ENCODE data around the gene DEXI.
"Not testable (repeated sequence)": the region's sequence is repeated elsewhere in the genome, so short reads cannot be mapped to it uniquely, and the experiment has no call there.

DEXI gene

GRCh38 chr16:10941935-10942351, 325 bp downstream of the DEXI start:
- Mint-ChIP-seq H3K4me3 (peak overlapping the region; percentile 75), H3K27ac (peak overlapping the region; percentile 60), H3K36me3 (ENCODE audit: low read depth) (peaks cover 52% of the 10 kb centered on the region), H3K4me1 (ENCODE audit: low read depth) (peaks cover 81% of the 10 kb centered on the region)
- H3K9me3 Mint-ChIP-seq; intact Hi-C loops (cut with micrococcal nuclease); H3K27me3 Mint-ChIP-seq: not testable (repeated sequence)

- intact Hi-C loops (cut with micrococcal nuclease), result no loop called here
- peaks cover 84% of the 10 kb centered on the region for H3K4me1 Mint-ChIP-seq (ENCODE audit: low read depth)
- peaks cover 58% of the 10 kb centered on the region for H3K36me3 Mint-ChIP-seq (ENCODE audit: low read depth)
- no peaks in the 10 kb centered on the region for H3K9me3 Mint-ChIP-seq
- H3K27ac Mint-ChIP-seq, result peak overlapping the region; percentile 60
- H3K4me3 Mint-ChIP-seq, result peak overlapping the region; percentile 75
- H3K27me3 Mint-ChIP-seq, result no peaks in the 10 kb centered on the region
Measured at GRCh38 chr16:10941127-10941933, 938 bp downstream of the DEXI start.

- Mint-ChIP-seq H3K4me1 (ENCODE audit: low read depth) (peaks cover 84% of the 10 kb centered on the region), H3K4me3 (peak overlapping the region; percentile 75), H3K27ac (peak overlapping the region; percentile 60), H3K27me3 (no peaks in the 10 kb centered on the region), H3K36me3 (ENCODE audit: low read depth) (peaks cover 65% of the 10 kb centered on the region), H3K9me3 (no peaks in the 10 kb centered on the region)
- intact Hi-C loops (cut with micrococcal nuclease), result no loop called here
Measured at GRCh38 chr16:10940501-10941079, 1.7 kb downstream of the DEXI start.

GRCh38 chr16:10939649-10940234, 2.5 kb downstream of the DEXI start:
- intact Hi-C loops (cut with micrococcal nuclease), result no loop called here
- H3K27ac Mint-ChIP-seq, result peak overlapping the region; percentile 80
- peaks cover 81% of the 10 kb centered on the region for H3K4me1 Mint-ChIP-seq (ENCODE audit: low read depth)
- H3K27me3 Mint-ChIP-seq, result no peaks in the 10 kb centered on the region
- H3K9me3 Mint-ChIP-seq, result no peaks in the 10 kb centered on the region
- peaks cover 70% of the 10 kb centered on the region for H3K36me3 Mint-ChIP-seq (ENCODE audit: low read depth)
- H3K4me3 Mint-ChIP-seq, result peak overlapping the region; percentile 75

- H3K27ac Mint-ChIP-seq, result peak overlapping the region; percentile 80
- peak overlapping the region; percentile 75 for H3K4me3 Mint-ChIP-seq
- H3K4me1 Mint-ChIP-seq (ENCODE audit: low read depth), result peaks cover 84% of the 10 kb centered on the region
- intact Hi-C loops (cut with micrococcal nuclease), result no loop called here
- H3K9me3 Mint-ChIP-seq, result no peaks in the 10 kb centered on the region
- peaks cover 71% of the 10 kb centered on the region for H3K36me3 Mint-ChIP-seq (ENCODE audit: low read depth)
- no peaks in the 10 kb centered on the region for H3K27me3 Mint-ChIP-seq
Measured at GRCh38 chr16:10938796-10939648, 3.2 kb downstream of the DEXI start.

- Mint-ChIP-seq H3K9me3 (no peaks in the 10 kb centered on the region), H3K4me1 (ENCODE audit: low read depth) (peaks cover 87% of the 10 kb centered on the region), H3K4me3 (peak overlapping the region; percentile 75), H3K27me3 (no peaks in the 10 kb centered on the region), H3K36me3 (ENCODE audit: low read depth) (peaks cover 78% of the 10 kb centered on the region), H3K27ac (peak overlapping the region; percentile 80)
- intact Hi-C loops (cut with micrococcal nuclease), result no loop called here
Measured at GRCh38 chr16:10938321-10938720, 3.9 kb downstream of the DEXI start.

- no peaks in the 10 kb centered on the region for H3K27me3 Mint-ChIP-seq
- peaks cover 83% of the 10 kb centered on the region for H3K36me3 Mint-ChIP-seq (ENCODE audit: low read depth)
- intact Hi-C loops (cut with micrococcal nuclease), result no loop called here
- H3K9me3 Mint-ChIP-seq, result no peaks in the 10 kb centered on the region
- H3K27ac Mint-ChIP-seq, result peak overlapping the region; percentile 80
- peaks cover 79% of the 10 kb centered on the region for H3K4me1 Mint-ChIP-seq (ENCODE audit: low read depth)
- H3K4me3 Mint-ChIP-seq, result peak overlapping the region; percentile 37
Measured at GRCh38 chr16:10937068-10937859, 5.0 kb downstream of the DEXI start.

DNA sequence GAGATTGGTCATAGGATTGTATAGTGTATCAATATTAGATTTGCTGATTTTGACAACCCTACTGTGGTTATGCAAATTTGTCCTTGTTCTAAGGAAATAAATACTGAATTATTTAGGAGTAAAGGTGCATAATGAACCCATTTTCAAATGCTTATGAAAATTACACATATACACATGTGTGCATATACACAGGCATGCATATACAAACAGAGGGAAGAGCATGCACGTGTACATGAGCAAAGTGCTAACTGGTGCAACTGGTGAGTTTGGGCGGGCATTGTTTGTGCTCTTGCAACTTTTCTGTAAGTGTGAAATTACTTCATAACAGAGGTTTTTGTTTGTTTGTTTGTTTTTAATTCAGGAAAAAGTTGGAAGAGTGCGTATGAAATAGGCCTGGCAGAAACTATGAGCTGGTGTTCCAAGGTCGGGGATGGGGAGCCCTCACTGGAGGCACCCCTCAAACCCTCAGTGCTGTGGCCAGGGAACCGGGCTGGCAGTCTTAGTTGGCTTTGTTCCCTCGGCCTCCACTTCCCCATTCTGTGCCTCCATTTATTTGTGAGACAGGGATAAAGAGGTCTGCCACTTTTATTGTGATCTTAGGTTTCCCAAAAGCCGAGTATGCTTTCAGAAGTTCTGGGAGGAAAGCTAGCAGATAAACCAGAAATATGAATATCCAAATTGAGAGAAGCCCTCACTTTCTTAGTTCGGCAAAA, 5.8 kb downstream of the DEXI start:
- Mint-ChIP-seq H3K4me3 (no peak overlapping the region), H3K4me1 (ENCODE audit: low read depth) (peaks cover 76% of the 10 kb centered on the region), H3K9me3 (no peaks in the 10 kb centered on the region), H3K36me3 (ENCODE audit: low read depth) (peaks cover 80% of the 10 kb centered on the region), H3K27ac (peak overlapping the region; percentile 80), H3K27me3 (no peaks in the 10 kb centered on the region)
- intact Hi-C loops (cut with micrococcal nuclease), result no loop called here

GRCh38 chr16:10935226-10935915, 6.9 kb downstream of the DEXI start:
- H3K27me3 Mint-ChIP-seq, result no peaks in the 10 kb centered on the region
- H3K4me1 Mint-ChIP-seq (ENCODE audit: low read depth), result peaks cover 66% of the 10 kb centered on the region
- no peaks in the 10 kb centered on the region for H3K9me3 Mint-ChIP-seq
- H3K4me3 Mint-ChIP-seq, result no peak overlapping the region
- no peak overlapping the region for H3K27ac Mint-ChIP-seq
- H3K36me3 Mint-ChIP-seq (ENCODE audit: low read depth), result peaks cover 74% of the 10 kb centered on the region
- intact Hi-C loops (cut with micrococcal nuclease), result no loop called here

GRCh38 chr16:10934325-10935107, 7.8 kb downstream of the DEXI start:
- Mint-ChIP-seq H3K27me3 (no peaks in the 10 kb centered on the region), H3K4me1 (ENCODE audit: low read depth) (peaks cover 63% of the 10 kb centered on the region), H3K27ac (peak overlapping the region; percentile 26), H3K4me3 (no peak overlapping the region), H3K36me3 (ENCODE audit: low read depth) (peaks cover 72% of the 10 kb centered on the region), H3K9me3 (no peaks in the 10 kb centered on the region)
- intact Hi-C loops (cut with micrococcal nuclease), result no loop called here

DNA sequence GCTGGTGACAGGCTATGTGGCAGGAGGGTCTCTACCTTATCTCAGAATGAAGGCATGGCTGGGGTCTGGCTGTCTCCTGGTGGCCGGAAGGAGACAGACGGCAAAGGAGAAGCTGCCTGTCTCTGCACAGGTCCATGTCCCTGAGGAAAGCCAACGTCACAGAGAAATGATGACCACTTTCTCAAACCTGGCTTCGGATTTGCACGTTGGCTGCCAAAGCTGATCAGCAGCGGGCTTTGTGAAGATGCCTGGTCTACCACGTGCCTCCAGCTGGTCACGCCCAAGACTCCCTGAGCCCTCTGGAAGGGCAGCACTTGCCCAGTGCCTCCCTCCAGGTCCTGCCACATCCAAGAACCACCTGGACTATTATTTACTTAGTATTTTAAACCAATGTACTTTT, 8.4 kb downstream of the DEXI start:
- peaks cover 72% of the 10 kb centered on the region for H3K36me3 Mint-ChIP-seq (ENCODE audit: low read depth)
- intact Hi-C loops (cut with micrococcal nuclease), result no loop called here
- peak overlapping the region; percentile 26 for H3K27ac Mint-ChIP-seq
- H3K9me3 Mint-ChIP-seq, result no peaks in the 10 kb centered on the region
- peaks cover 62% of the 10 kb centered on the region for H3K4me1 Mint-ChIP-seq (ENCODE audit: low read depth)
- H3K4me3 Mint-ChIP-seq, result no peak overlapping the region
- no peaks in the 10 kb centered on the region for H3K27me3 Mint-ChIP-seq

All from dendritic cell treated with granulocyte-macrophage colony-stimulating factor and Interleukin-4, amounts not matched to agents 40 ng/mL and 50 ng/mL, for 4 days (primary cell).